ENCODE results near the gene IGSF9B.

Gene IGSF9B

GRCh38 chr11:133898770-133899115 lies 58.0 kb downstream of the IGSF9B start:
- no peak overlapping the region for H3K4me3 ChIP-seq (ENCODE audit: low read depth, low read length)
- DNase-seq (ENCODE audit: low read depth) = no peak
- no peak for TF ChIP-seq CTCF (IDR thresholded peaks at IDR 0.05; ENCODE audit: control insufficient read depth, extremely low read depth, insufficient read depth)

GRCh38 chr11:133898031-133898769 lies 58.6 kb downstream of the IGSF9B start:
- no peak for DNase-seq (ENCODE audit: low read depth)
- no peak overlapping the region for H3K4me3 ChIP-seq (ENCODE audit: low read depth, low read length)
- no peak for TF ChIP-seq CTCF (IDR thresholded peaks at IDR 0.05; ENCODE audit: control insufficient read depth, extremely low read depth, insufficient read depth)

GRCh38 chr11:133897331-133897650 lies 59.5 kb downstream of the IGSF9B start:
- TF ChIP-seq CTCF (IDR thresholded peaks at IDR 0.05; ENCODE audit: control insufficient read depth, extremely low read depth, insufficient read depth) = no peak
- DNase-seq (ENCODE audit: low read depth) = no peak
- H3K4me3 ChIP-seq (ENCODE audit: low read depth, low read length) = no peak overlapping the region

GRCh38 chr11:133896642-133897330 lies 60.0 kb downstream of the IGSF9B start:
- no peak for TF ChIP-seq CTCF (IDR thresholded peaks at IDR 0.05; ENCODE audit: control insufficient read depth, extremely low read depth, insufficient read depth)
- DNase-seq (ENCODE audit: low read depth) = no peak
- H3K4me3 ChIP-seq (ENCODE audit: low read depth, low read length) = no peak overlapping the region

- no peak for TF ChIP-seq CTCF (IDR thresholded peaks at IDR 0.05; ENCODE audit: control insufficient read depth, extremely low read depth, insufficient read depth)
- DNase-seq (ENCODE audit: low read depth) = no peak
- H3K4me3 ChIP-seq (ENCODE audit: low read depth, low read length) = no peak overlapping the region
These were observed 60.7 kb downstream of the IGSF9B start for GRCh38 chr11:133896028-133896427.

GRCh38 chr11:133895551-133895950 lies 61.2 kb downstream of the IGSF9B start:
- H3K4me3 ChIP-seq (ENCODE audit: low read depth, low read length) = no peak overlapping the region
- DNase-seq (ENCODE audit: low read depth) = no peak
- TF ChIP-seq CTCF (IDR thresholded peaks at IDR 0.05; ENCODE audit: control insufficient read depth, extremely low read depth, insufficient read depth) = no peak

- TF ChIP-seq CTCF (IDR thresholded peaks at IDR 0.05; ENCODE audit: control insufficient read depth, extremely low read depth, insufficient read depth) = no peak
- H3K4me3 ChIP-seq (ENCODE audit: low read depth, low read length) = no peak overlapping the region
- no peak for DNase-seq (ENCODE audit: low read depth)
These were observed 61.7 kb downstream of the IGSF9B start for GRCh38 chr11:133895061-133895479.
